GM13976 (cell line): Measurements from ENCODE around the gene NPTXR.

Experiments used
- DNase-seq: peaks from one replicate; pipeline ENCODE4 v3.0.0; 2012; ENCODE audit warnings: low spot score
- CTCF ChIP-seq: IDR thresholded peaks from 2 replicates; pipeline ENCODE4 v1.5.1; 2012; ENCODE audit warnings: borderline replicate concordance, mild to moderate bottlenecking; ENCODE audit not compliant: insufficient read depth; ENCODE audit errors: extremely low read depth, missing control alignments, control extremely low read depth
- in situ Hi-C: fragments of 300-500 bp; cut with MboI; formaldehyde crosslinking; loops from one replicate; pipeline ENCODE4 v1.12.0; 2022; ENCODE audit warnings: low sequenced_read_pairs, mixed read lengths, inconsistent platforms; ENCODE audit not compliant: unreplicated experiment

The NPTXR gene

GRCh38 chr22:38868886-38869381 lies 25.1 kb upstream of the NPTXR start:
- TF ChIP-seq CTCF: peak; percentile 88
- DNase-seq: peak; percentile 86
- in situ Hi-C loops: no loop called here

DNA sequence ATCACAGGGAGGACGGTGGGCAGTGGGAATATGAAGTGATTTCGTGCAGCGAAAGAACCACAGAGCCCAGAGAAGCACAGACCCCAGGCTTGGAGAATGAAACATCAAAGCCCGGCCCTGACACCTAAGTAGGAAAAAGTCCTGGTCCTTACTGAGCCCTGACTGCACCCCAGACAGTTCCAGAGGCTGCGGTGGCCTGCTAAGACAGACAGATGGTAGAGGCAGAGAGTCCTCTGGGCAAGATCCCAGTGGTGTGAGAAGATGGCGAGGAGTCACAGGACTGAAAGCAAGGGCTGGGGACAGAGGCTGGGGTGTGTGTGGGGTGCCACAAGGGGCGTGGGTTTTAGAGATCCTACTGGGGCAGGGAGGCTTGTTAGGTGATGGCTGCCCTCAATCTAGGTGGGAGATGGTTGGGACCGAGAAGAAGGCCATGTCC lies 24.5 kb upstream of the NPTXR start:
- no peak for DNase-seq
- in situ Hi-C loops: no loop called here
- TF ChIP-seq CTCF: no peak

DNA sequence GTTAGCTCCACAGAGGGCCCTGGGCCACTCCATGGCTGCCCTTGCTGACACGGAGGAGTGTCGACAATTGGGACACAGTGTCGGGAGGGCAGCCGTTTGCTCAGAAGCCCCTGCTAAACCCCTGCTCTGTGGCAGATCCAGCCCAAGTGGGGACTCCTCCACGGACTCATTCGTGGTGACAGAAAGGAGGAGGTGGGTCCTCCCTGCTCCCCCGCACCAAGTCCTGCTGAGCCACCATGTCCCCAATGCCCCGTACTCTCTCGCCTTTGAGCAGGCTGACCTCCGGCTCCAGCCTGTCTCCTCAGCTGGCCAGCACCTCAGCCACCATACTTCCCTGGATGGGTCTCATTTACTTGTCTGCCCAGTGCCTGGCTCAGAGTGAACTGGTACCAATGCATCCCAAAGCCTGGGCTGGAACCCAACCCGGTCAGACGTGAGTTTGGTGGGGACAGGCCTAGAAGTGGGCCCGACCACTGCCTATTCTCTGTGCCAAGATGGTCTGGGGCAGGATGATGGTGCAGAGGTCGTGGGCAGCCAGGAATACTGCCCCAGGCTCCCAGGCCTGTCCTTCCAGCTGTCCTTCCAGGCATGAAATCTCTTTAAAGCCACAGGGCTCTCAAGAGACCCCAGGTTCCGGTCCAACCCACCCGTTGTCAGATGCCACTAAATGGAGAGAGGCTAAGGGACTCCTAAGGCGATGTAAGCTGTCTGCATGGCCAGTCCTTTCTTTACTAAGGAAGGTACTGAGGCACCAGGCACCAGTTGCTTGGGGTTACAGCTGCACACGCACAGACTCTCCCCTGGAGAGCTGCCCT lies 23.9 kb upstream of the NPTXR start:
- no peak for TF ChIP-seq CTCF
- in situ Hi-C loops: no loop called here

GRCh38 chr22:38867124-38867455 lies 23.3 kb upstream of the NPTXR start:
- DNase-seq: no peak
- in situ Hi-C loops: no loop called here
- no peak for TF ChIP-seq CTCF

More for the DNA sequence above, 23.9 kb upstream of the NPTXR start:
- no peak for DNase-seq

GRCh38 chr22:38866399-38867123 lies 22.7 kb upstream of the NPTXR start:
- no peak for DNase-seq
- no peak for TF ChIP-seq CTCF
- in situ Hi-C loops: no loop called here

GRCh38 chr22:38866024-38866398 lies 22.2 kb upstream of the NPTXR start:
- in situ Hi-C loops: no loop called here
- TF ChIP-seq CTCF: no peak
- DNase-seq: no peak
